GM23248 (cell line): ENCODE data around the gene TOMM6.

ENCODE experiments used
- EZH2 ChIP-seq: fragments of 200-600 bp; sonication (generic); IDR thresholded peaks from 2 replicates; pipeline ENCODE4 v1.6.1; 2018; ENCODE audit warnings: antibody characterized with exemption, mild to moderate bottlenecking; ENCODE audit not compliant: insufficient read depth, poor library complexity, severe bottlenecking
- EZH2phosphoT487 ChIP-seq: fragments of 200-600 bp; sonication (generic); IDR thresholded peaks from 2 replicates; pipeline ENCODE4 v1.6.1; 2018; ENCODE audit warnings: antibody characterized with exemption, moderate library complexity, mild to moderate bottlenecking, low read depth; ENCODE audit not compliant: insufficient read depth

DNA sequence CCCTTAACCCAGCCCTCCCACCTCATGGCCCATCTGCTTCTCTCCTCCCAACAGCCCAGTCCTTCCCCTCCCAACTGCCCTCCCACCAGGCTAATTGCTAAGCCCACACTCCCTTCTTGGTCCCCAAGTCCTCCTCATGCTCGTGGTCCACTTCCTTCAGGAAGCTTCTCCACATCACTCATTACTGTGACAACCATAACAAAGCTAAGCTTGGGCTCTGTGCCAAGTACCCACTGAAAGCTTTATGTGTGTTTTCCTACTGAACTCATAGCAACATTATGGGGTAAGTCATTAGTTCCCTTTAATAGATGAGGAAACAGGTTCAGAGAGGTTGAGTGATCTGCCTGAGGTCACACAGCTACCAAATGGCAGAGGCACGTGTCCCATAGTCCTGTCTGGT is 24.0 kb upstream of the TOMM6 start:
- no peak for TF ChIP-seq EZH2
- TF ChIP-seq EZH2phosphoT487, result no peak
